Fibroblast of skin of right biceps (primary cell): Measurements from ENCODE around the gene TRERF1.

ENCODE experiments used
- DNase-seq: peaks from one replicate; pipeline ENCODE4 v3.0.0-alpha.2; 2013

Gene TRERF1

DNA sequence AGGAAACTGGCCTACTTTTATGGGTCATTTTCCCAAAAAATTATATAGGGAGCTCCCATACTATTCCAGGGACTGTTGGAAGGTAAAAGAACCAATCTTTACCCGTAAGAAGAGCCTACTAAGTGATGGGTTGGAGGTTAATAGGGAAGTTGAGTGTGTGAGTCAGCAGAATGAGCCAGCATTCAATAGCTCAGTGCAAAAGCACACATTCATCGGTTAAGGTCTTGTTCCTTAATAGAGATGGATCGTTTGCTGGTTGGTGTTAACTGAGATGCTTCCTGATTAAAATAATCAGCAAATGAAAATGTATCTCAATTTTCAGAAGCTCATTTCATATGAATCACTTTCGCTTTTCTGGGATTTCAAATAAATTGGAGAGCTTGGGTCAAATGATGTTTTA, 118.8 kb downstream of the TRERF1 start:
- no peak for DNase-seq

DNA sequence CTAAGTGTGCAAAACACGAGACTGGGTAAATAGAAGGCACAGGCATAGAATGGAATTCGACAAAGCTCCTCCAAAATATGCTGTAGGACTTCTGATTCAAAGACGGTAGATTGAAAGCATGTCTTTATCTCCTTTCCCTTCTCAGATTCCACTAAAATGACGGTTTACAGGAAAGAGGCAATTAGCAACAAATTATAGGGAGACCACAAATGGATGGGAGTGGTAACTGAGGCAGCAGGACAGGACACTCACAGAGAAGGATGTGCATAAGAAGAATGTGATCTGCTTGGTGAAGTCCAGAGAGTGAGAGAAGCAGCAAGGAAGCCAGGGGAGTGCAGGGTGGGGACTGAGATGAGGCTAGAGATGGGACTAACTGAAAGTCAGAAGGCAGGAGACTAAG, 120.7 kb downstream of the TRERF1 start:
- peak; percentile 69 for DNase-seq

DNA sequence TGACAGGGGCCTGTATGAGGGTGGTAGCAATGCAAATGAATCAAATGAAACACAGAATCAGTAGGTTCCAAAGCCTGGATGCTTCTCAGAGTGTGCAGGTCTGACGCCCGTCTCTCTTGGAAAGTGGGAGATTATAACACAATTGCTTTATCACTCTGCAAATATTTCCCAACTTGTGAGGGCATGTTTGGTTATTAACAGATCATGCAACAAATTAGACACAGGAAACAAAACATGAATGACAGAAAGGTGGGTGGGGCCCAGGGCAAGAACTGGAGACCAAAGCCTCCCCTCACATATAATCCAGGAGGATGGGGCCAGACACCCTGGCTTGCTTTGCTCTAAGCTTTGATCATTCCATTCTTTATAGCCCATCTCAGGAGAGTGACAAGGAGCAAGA, 125.5 kb downstream of the TRERF1 start:
- no peak for DNase-seq

DNA sequence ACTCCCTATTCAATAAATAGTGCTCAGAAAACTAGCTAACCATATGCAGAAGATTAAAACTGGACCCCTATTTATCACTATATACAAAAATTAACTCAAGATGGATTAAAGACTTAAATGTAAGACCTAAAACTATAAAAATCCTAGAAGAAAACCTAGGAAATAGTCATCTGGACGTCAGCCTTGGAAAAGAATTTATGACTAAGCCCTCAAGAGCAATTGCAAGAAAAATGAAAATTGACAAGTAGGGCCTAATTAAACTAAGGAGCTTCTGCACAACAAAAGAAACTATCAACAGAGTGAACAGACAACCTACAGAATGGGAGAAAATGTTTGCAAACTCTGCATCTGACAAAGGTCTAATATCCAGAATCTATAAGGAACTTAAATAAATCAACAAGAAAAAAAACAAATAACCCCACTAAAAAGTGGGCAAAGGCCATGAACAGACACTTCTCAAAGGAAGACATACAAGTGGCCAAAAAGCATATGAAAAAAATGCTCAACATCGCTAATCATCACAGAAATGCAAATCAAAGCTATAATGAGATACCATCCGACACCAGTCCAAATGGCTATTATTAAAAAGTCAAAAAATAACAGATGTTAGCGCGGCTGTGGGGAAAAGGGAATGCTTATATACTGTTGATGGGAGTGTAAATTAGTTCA, 126.9 kb downstream of the TRERF1 start:
- peak; percentile 62 for DNase-seq

DNA sequence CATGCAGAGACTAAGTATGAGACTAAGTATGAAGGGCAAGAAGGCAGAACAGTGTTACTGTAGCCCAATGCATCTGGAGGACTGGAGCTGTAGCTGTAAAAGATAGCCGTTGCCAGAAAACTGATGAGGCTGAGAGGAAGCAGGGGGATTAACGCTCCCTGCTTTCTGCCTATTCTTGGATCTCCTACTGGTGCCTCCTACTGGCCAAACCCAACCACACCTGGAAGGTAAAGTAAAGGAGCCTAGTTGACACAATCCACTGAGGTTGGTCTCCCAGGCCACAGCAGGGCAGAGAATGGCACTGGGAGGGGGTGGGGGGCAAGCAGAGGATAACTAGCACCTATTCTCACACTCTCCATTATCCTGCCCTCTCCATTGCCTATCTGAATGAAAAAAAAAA, 129.1 kb downstream of the TRERF1 start:
- no peak for DNase-seq

DNA sequence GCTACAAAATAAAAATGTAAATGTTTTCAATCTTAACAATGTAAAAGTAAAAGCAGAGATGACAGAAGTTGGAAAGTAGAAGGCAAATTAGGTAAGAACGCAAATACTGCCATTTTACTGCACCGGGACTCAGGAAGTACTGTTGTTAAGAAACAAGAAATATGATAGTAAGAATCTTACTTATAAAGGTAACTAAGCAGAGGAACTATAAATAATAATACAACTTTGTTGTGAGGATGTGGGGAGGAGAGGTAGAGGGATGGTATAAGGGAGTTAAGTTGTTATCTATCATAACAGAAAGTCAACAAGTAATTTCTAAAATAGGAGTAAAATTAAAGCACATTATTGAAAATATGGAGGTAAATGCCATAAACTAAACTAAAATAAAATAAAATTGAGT, 129.8 kb downstream of the TRERF1 start:
- no peak for DNase-seq

DNA sequence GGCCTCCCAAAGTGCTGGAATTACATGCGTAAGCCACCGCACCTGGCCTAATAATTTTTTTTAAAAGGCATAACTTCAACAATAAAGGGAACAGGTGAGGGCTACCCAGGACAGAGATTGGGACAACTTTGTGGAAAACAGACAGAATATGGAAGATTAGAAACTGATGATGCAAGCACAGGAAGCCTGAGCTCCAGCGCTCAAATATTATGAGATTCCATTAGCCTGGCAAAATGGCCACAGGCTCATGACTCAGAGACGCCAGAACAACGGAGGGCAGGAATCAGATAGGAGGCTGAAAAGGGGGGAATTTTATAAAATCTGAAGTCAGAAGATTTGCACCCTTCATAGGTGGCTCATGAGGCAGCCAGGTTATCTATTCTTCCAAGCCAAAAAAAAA, 131.0 kb downstream of the TRERF1 start:
- DNase-seq: peak; percentile 29

DNA sequence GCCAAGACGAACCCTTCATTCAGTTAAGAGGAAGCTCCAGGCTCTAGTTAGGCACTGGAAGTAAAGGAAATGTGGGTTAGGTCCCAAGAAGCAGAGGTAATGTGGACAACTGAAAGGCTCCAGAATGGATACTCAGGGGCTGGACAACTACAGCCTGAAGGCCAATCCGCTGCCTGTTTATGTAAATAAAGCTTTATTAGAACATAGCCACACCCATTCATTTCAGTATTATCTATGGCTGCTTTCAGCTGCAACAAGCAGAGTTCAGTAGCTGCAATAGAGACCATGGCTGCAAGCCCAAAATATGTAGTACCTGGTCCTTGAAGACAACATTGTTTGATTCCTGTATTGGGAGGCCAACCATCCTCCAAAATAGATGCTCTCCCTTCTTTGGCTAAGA, 133.2 kb downstream of the TRERF1 start:
- no peak for DNase-seq

DNA sequence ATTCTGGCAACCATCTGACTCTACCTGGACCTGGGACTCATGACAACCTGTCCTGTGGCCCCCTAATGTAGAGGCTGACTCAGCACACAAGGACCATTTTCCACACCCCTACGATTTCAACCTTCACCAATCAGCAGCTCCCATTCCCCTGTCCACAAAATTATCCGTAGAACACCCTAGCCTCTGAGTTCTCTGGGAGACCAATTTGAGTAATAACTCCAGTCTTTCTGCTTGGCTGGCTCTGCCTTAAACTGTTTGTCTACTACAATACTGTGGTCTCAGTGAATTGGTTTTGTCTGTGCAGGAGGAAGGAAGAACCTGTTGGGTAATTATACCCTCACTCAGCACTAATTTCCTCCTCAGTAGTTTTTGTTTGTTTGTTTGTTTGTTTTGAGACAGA, 134.7 kb downstream of the TRERF1 start:
- DNase-seq: no peak

DNA sequence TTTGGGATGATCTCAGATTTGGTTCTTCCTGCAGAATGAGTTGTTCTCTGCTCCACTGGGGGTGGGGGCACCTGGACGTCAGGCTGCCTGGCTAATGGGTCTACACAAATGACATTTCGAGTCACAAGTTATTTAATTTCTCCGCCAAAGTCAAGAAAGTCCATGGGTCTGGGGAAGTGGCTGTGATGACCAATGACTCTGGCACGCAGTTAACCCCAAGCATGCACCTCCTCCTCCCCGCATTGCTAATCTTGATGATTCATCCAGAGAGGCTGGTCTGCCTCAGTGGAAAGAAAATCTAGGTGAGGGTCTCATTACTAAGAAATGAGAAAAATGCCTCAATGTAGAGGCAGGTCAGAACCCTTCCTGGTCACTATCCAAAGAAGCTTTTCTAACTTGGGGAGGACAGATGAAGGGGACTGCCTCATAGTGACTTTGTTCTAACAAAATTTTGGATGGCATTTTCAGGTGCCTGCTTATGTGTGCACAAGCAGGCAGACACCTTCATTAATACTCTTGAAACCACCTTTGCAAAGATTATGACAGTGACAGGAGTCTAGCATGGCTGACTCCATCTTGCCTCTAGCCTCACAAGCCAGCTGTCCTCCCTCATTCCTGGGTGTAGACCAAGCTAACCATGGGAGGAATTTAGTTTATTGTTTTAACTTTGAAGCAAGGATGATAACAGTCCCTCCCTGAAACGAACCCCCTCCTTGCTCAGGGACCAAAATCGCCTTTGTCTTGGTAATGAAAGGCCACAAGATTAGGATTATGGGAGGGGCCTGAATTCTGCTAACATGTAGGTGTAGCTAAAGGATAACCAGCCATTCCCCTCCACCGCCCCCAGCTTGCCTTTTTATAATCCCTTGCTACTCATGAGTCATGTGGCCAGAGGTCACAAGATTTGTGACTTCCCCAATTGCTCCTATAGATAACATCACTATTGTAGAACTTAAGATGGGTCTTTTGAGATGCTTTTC, 135.4 kb downstream of the TRERF1 start:
- DNase-seq: peak; percentile 99

DNA sequence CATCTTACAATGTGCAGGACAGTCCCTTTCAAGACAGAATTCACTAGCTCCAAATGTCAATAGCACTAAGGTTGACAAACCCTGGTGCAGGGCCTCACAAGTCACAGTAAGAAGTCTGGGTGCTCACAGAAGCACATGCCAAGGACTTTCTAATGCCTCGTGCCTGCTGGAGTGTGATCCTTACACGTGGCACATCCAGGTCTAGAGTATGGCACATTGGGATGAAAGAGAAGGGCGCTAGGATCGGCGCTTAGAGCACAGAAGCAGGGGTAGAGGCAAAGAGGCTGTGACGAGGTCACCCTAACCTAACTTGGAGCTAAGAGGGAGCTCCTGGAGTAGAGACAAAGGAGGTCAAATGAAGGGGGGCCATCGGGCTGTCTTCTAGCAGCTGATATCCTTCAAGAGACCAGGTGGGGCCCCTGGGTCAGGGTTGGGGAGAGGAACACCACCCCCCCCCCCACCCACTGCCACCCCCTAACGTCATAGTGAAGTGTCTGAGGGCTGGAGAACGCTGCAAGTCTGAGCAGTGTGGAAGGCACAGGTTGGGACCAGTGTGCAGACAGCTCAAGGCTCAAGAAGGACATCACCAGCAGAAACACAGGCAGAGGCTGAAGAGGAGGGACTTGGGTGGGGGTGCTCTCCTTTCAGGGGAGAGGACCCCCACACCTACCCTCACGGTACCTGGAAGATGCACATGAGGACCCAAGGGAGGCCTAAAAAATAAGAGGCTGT, 136.3 kb downstream of the TRERF1 start:
- no peak for DNase-seq

DNA sequence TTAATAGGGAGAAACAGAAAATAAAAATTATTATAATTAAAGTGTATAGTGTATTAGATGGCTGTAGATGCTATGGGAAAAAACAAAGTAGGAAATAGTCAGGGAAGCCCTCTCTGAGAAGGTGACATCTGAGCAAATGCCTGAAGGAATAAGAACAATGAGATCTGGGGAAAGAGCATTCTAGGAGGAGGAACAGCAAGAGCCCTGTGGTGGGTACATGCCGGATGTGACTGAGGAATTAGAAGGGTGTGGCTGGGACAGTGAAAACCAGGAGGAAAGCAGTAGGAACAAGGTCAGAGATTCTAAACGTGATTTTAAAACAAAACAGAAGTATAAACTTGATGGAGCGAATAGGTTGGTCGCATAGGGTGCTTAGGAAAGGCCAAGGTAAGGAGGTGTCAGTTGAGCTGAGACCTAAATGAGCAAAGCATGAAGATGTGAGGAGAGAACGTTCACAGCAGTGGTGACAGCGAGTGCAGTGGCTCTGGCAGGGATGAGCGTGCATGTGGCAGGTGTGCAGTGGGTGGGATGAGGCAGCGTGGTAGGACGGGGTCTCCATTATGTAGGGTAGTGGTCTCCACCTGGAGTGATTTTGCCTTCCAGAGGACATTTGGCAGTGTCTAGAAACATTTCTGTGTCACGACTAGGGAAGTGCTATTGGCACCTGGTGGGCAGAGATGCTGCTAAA, 137.0 kb downstream of the TRERF1 start:
- no peak for DNase-seq

DNA sequence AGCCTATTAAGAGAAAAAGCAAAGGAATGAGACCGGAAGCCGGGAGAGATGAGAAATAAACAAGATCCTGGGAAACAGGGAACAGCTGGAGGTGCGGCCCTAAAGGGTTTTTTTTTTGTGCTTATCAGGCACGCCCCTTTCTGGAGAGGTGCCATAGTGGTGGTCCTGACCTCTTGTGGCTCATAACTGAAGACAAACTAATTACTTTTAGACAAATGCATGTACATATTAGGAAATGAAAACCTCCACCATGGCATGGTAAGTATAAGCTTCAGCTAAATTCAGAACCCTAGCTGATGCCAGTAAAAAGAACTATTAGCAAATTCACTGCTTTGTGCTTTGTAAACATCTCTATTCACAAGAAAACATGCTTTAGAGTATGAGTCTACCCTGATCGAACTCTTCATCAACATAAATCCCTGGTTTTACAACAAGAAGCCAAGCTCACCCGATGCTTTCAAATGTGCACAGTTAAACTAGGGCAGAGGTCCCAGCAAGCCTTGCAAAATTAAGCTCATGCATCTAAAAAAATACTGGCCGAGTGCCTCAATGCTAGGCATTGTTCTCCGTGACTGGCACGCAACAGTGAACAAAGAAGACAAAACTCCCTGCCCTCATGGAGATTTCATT, 137.7 kb downstream of the TRERF1 start:
- peak; percentile 71 for DNase-seq

DNA sequence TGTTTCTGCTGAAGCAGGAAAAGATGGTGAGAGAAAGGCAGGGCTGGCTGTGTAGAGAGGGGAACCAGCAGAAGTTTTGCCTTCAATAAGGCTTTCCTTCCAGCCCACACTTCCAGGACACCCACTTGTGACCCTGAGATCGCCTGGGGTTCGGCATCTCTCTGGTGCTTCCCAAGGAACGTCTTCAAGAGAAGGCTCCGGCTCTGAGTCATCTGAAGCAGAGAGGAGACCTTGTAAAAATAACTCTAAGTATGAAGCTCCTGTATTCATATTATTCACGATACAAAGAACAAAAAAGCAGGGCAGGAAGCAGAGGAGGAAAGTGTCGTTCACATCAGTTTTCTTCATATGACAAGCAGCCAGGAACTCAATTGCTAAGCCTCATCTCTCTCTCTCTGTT, 138.7 kb downstream of the TRERF1 start:
- DNase-seq: peak; percentile 61

DNA sequence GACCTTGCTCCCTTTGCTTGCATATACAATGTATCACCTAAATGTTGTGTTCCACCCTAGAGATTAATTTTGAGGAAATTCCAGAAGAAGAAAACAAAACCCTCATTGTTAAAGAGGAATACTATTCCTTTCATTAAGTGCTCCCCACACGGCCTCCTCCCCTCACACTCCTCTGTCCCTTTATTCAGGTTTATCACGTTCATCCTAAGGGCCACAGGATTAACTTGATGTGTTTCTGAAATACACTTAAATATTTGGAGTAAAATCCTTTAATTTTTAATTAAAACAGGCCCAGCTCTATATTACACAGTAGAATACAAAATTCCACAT, 144.6 kb downstream of the TRERF1 start:
- DNase-seq: no peak

DNA sequence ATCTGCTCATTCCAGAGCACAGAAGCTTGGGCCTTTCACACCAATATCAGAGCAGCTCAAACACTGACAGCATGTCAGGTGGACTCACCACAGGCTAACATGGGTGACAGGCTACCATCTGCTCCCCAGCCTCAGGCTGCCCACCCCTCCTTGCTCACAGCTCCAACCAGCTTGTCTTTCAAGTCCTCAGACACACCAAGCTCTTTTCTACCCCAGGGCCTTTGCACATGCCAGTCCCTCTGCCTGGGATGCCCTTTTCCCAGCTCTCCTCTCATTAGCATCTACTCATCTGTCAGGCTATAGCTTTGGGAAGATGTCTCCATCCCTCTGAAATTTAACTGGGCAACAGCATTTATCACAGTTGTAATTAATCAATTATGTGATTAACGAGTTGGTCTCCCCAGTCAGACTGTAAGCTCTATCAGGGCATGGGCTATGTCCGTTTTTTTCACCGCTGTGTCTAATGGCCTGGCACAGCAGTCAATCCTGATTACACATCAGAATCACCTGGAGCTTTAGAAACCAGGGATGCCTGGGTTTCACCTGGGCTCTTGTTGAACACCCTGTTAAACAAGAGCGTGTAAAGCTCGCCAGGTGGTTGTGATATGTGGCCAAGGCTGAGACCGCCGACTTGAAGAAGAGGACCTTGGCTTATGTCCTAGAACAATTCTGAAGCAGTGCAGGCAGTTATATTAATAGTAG, 145.1 kb downstream of the TRERF1 start:
- DNase-seq: no peak

DNA sequence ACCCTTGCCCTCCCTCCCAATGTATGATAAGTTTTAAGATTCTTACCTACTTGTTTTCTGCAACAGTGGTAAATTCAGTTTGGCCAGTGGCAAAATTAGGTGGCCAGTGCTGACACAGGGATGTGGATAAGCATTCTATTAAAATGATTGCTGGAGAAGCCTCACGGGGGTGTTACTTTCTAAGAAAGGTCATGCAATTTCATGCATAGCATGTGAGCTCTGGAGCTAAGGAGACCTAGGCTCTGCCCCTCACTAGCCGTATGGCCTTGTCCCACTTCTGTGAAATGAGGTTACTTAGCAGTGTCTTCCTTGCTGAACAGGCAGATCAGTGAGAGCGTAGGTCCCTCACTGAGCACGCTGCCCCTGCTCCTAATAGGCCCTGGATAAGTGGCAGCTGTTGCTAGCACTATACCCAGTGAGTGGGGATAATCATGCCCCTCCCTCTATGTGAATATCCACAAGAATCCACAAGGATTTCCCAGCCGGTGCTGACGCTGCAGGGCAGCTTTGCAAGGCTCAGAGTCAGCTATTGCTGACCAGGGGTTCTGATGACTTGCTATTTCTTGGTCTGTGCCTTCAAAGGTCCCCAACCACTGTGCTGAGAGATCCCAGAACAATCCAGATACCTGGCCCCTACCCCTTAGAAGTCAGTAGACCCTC, 147.5 kb downstream of the TRERF1 start:
- DNase-seq: no peak

DNA sequence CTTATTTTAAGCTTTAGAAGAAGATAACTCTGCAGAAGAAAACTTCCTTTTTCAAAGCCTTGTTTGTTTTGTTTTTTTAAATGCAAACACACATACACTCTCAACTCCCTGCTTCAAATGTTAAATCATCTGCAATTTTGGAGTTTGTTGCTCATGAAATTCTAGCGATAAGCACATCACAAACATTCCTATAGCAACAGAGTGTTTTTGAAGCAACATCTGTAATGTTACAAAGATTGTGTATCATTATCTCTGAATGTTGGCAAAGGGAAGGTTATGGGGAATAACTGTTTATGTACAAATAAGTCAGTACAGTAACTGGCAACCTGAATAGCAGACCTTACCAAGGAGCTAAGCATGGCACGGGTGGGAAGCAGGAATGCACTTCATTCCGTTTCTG, 149.3 kb downstream of the TRERF1 start:
- DNase-seq: no peak

DNA sequence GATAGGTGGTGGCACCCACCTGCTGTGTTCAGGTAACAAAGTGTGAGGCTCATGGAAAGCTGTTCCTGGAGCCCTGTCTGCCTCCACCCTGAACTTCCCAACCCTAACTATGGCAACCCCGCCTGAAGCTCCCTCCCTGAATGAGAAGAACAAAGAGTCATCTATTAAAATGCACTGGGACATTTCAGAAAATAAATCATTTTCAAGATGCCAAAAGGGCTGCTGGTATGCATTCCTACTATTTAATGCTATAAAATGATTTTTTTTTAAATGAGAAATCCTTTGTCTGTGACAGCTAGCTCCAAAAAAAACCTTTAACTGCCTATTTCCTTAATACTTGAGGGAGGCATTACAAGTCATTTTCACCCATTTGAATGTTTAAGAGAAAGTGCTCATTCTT, 149.7 kb downstream of the TRERF1 start:
- DNase-seq: no peak

DNA sequence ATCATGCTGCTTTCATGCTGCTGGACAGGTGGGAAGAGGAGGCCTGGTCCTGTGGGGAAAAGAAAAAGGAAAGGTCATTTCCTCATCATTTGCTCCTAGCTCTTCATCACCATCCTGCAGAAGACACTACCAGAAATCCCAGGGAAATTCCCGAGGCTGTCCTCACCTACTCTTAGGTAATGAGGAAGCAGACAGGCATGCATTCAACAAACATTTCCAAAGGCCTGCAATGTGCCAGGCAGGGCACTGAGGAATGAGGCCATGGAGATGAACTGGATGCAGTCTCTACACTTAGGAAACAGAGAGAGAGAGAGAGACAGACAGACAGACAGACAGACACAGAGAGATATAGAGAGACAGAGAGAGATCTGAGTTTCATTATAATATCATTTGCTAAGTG, 151.0 kb downstream of the TRERF1 start:
- no peak for DNase-seq

DNA sequence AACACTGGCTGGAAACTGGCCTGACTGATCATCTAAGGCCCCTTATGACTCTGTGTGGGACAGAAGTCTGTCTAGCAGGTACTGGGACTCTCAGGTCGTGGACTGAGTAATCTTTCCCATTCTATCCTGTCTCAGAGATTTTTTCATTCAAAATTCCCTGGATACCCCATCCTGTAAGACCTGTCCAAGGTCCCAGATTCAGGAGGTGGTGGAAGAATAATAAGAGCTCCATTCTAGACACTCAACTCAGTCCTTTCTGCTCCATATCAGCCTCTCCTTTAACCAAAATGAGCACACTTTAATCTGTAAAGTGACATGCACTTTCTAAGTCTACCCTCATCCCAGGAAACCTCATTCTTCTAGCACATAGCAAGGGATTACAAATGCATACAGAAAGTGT, 151.5 kb downstream of the TRERF1 start:
- DNase-seq: no peak

DNA sequence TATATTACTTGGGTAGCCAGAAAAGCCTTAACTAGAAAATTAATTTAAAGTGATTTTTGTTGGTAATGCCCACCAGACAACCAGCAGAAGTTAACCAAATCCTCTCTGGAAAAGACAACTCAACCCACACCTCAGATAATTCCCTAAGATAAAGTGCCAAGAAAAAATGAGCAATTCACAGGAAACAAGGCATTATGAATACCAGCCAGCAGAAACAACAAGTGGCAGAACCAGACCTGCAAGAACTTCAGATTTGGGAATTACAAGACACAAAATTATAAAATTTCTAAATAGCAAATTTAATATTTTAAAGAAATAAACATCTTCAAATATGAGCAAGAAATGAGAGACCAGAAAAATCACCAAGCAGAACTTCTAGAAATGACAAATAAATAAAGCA, 154.1 kb downstream of the TRERF1 start:
- no peak for DNase-seq
